ENCODE data around the gene TMUB1. TPM values are rescaled to one million over a fixed set of nuclear protein-coding genes. Genes with fewer than 3 reads are reported as not detected.

TMUB1 gene
- total and polyA plus RNA-seq, 11 donors, result 21.8 to 82.6 (median 37.9) TPM

- H3K27ac ChIP-seq, result peak overlapping the region in 2 of 12 donors; percentile 91
- no peaks in the 10 kb centered on the region for H3K27me3 ChIP-seq
- TF ChIP-seq POLR2A (IDR thresholded peaks at IDR 0.05) (no peak), CTCF (IDR thresholded peaks at IDR 0.05) (no peak)
- intact Hi-C loops (cut with DNase I), result loop anchor here in 2 of 10 donors (2.0 to 10.0 kb wide), 2 partner anchors 20 to 66 kb away; partner anchors contain the start of genes ABCB8 (in 1 of the 2) and ATG9B (in 1 of the 2)
- no peaks in the 10 kb centered on the region for H3K9me3 ChIP-seq
- H3K36me3 ChIP-seq, result peaks cover 0 to 7% (median 0%) of the 10 kb centered on the region in 9 donors
- 83 to 90% (median 89%) methylated on average over 4 to 7 of the region's 7 CpGs for WGBS, 4 donors
- H3K4me3 ChIP-seq, result no peak overlapping the region
- DNase-seq (no peak), ATAC-seq (no peak)
- H3K4me1 ChIP-seq, result peaks cover 0 to 64% (median 49%) of the 10 kb centered on the region in 12 donors
Measured at GRCh38 chr7:151091003-151091402, 7.7 kb upstream of the TMUB1 start.

GRCh38 chr7:151089893-151090730 lies 6.8 kb upstream of the TMUB1 start:
- 62 to 74% (median 68%) methylated on average over 21 to 22 of the region's 22 CpGs for WGBS, 4 donors
- Histone ChIP-seq H3K4me1 (peaks cover 0 to 69% (median 57%) of the 10 kb centered on the region in 12 donors), H3K27me3 (no peaks in the 10 kb centered on the region), H3K4me3 (peak overlapping the region in 10 of 12 donors; percentile 30 to 96 (median 82)), H3K9me3 (no peaks in the 10 kb centered on the region), H3K27ac (peak overlapping the region; percentile 66 to 95 (median 90)), H3K36me3 (peaks cover 0 to 7% (median 0%) of the 10 kb centered on the region in 9 donors)
- intact Hi-C loops (cut with DNase I), result loop anchor here in 3 of 10 donors (2.0 to 10.0 kb wide), 3 partner anchors 21 to 65 kb away; partner anchors contain the start of genes ABCB8 (in 2 of the 3) and ATG9B (in 1 of the 3)
- ATAC-seq (no peak), DNase-seq (no peak)
- TF ChIP-seq CTCF (IDR thresholded peaks at IDR 0.05) (no peak), POLR2A (IDR thresholded peaks at IDR 0.05) (no peak)

GRCh38 chr7:151088856-151089699 lies 5.8 kb upstream of the TMUB1 start:
- 40 to 44% (median 42%) methylated on average over 29 to 30 of the region's 30 CpGs for WGBS, 4 donors
- H3K27ac ChIP-seq, result peak overlapping the region; percentile 66 to 95 (median 90)
- peak in 1 of 2 donors; percentile 27 for TF ChIP-seq POLR2A (IDR thresholded peaks at IDR 0.05)
- TF ChIP-seq CTCF (IDR thresholded peaks at IDR 0.05), result no peak
- peak; percentile 80 to 83 (median 81) for DNase-seq
- peaks cover 0 to 67% (median 55%) of the 10 kb centered on the region in 12 donors for H3K4me1 ChIP-seq
- ATAC-seq, result peak; percentile 49 to 78 (median 53)
- peaks cover 0 to 7% (median 0%) of the 10 kb centered on the region in 9 donors for H3K36me3 ChIP-seq
- no peaks in the 10 kb centered on the region for H3K9me3 ChIP-seq
- no peaks in the 10 kb centered on the region for H3K27me3 ChIP-seq
- H3K4me3 ChIP-seq, result peak overlapping the region in 11 of 12 donors; percentile 11 to 96 (median 80)
- intact Hi-C loops (cut with DNase I), result loop anchor here in 1 of 10 donors (2.0 kb wide), 1 partner anchor 60 kb away; the partner anchor contains the start of gene ABCB8

All from heart left ventricle (tissue), 16 donors.